HepG2 (cell line): ENCODE measurements around the gene C11orf68. TPM values are rescaled to one million over a fixed set of nuclear protein-coding genes. Genes with fewer than 3 reads are reported as not detected.

Experiments used
- CENPX ChIP-seq: sonication (generic); formaldehyde crosslinking; IDR thresholded peaks from 2 replicates; pipeline ENCODE4 v1.9.0; 2021; ENCODE audit warnings: mild to moderate bottlenecking, missing genetic modification reagents, moderate library complexity
- GFI1 ChIP-seq: sonication (generic); formaldehyde crosslinking; IDR thresholded peaks from 2 replicates; pipeline ENCODE4 v1.5.0; 2020; ENCODE audit warnings: missing genetic modification reagents, mild to moderate bottlenecking, borderline replicate concordance
- HDAC1 ChIP-seq: sonication (generic); formaldehyde crosslinking; IDR thresholded peaks from 2 replicates; pipeline ENCODE4 v1.5.1; 2020; ENCODE audit warnings: mild to moderate bottlenecking, missing genetic modification reagents
- HES4 ChIP-seq: sonication (generic); formaldehyde crosslinking; IDR thresholded peaks from 2 replicates; pipeline ENCODE4 v1.9.0; 2021; ENCODE audit warnings: mild to moderate bottlenecking, missing genetic modification reagents, borderline replicate concordance
- PCBP2 ChIP-seq: fragments of 200-400 bp; formaldehyde crosslinking; optimal IDR thresholded peaks from 2 replicates; pipeline ENCODE3; 2018; ENCODE audit warnings: low read length, low read depth; ENCODE audit not compliant: poor library complexity, severe bottlenecking
- RORA ChIP-seq: sonication (generic); formaldehyde crosslinking; IDR thresholded peaks from 2 replicates; pipeline ENCODE4 v1.5.0; 2020; ENCODE audit warnings: mild to moderate bottlenecking, missing genetic modification reagents, moderate library complexity
- SYNCRIP ChIP-seq: fragments of 200-400 bp; formaldehyde crosslinking; IDR thresholded peaks from 2 replicates; pipeline ENCODE4 v1.6.1; 2018; ENCODE audit warnings: mild to moderate bottlenecking, low read depth, low read length; ENCODE audit not compliant: insufficient read depth
- ZNF124 ChIP-seq: sonication (generic); formaldehyde crosslinking; IDR thresholded peaks from 2 replicates; pipeline ENCODE4 v1.4.0; 2020; ENCODE audit warnings: missing genetic modification reagents
- ZNF230 ChIP-seq: sonication (generic); formaldehyde crosslinking; IDR thresholded peaks from 2 replicates; pipeline ENCODE4 v1.4.0; 2020; ENCODE audit warnings: mild to moderate bottlenecking, missing genetic modification reagents
- ZNF446 ChIP-seq: sonication (generic); formaldehyde crosslinking; IDR thresholded peaks from 2 replicates; pipeline ENCODE4 v1.5.0; 2020; ENCODE audit warnings: mild to moderate bottlenecking, missing genetic modification reagents
- ZNF839 ChIP-seq: sonication (generic); formaldehyde crosslinking; IDR thresholded peaks from 2 replicates; pipeline ENCODE4 v1.4.0; 2020; ENCODE audit warnings: missing genetic modification reagents, mild to moderate bottlenecking, borderline replicate concordance
- ZNF878 ChIP-seq: sonication (generic); formaldehyde crosslinking; IDR thresholded peaks from 2 replicates; pipeline ENCODE4 v1.8.1; 2023; ENCODE audit warnings: mild to moderate bottlenecking, missing genetic modification reagents, moderate library complexity
- polyA plus RNA-seq, 8 experiments: library from polyadenylated mRNA; depleted of rRNA in 3 of 8; stranded (reverse) in 7 of 8; unstranded in 1 of 8; fragments of >200 nt; fragmentation: Illumina TruSeq in 4 of 8; extraction: Trizol in 4 of 8; gene quantifications; 2 replicates each; pipeline versions ENCODE4 v1.2.1 to v1.2.3, GENCODE V29; 2011 to 2016; ENCODE audit warnings: low read depth in 4 of 8, missing spikeins in 1 of 8, mixed read lengths in 1 of 8; ENCODE audit not compliant: insufficient read depth in 1 of 8
- total RNA-seq, 5 experiments: library from RNA; depleted of rRNA; stranded (reverse); fragments of >200 nt; fragmentation: Illumina TruSeq; extraction: Trizol; gene quantifications; 2 replicates each; pipeline ENCODE4 v1.2.3, GENCODE V29; 2016; ENCODE audit warnings: low read depth in 1 of 5
- TF ChIP-seq, protein P1 (sequence below): sonication (generic); formaldehyde crosslinking; IDR thresholded peaks from 2 replicates; pipeline ENCODE4 v1.4.0; 2020; ENCODE audit warnings: missing genetic modification reagents
- TF ChIP-seq, protein P2 (sequence below): sonication (generic); formaldehyde crosslinking; IDR thresholded peaks from 2 replicates; pipeline ENCODE4 v1.5.0; 2020; ENCODE audit warnings: mild to moderate bottlenecking, missing genetic modification reagents, borderline replicate concordance
- TF ChIP-seq, protein P3 (sequence below): sonication (generic); formaldehyde crosslinking; IDR thresholded peaks from 2 replicates; pipeline ENCODE4 v1.5.0; 2020; ENCODE audit warnings: mild to moderate bottlenecking, missing genetic modification reagents

Gene C11orf68
- total and polyA plus RNA-seq, 2 of the 13 experiments (the other 11 are each of a cell fraction or from before 2014, with no cell fraction given), result 8.4 to 28.3 TPM

- TF ChIP-seq, protein P1, sequence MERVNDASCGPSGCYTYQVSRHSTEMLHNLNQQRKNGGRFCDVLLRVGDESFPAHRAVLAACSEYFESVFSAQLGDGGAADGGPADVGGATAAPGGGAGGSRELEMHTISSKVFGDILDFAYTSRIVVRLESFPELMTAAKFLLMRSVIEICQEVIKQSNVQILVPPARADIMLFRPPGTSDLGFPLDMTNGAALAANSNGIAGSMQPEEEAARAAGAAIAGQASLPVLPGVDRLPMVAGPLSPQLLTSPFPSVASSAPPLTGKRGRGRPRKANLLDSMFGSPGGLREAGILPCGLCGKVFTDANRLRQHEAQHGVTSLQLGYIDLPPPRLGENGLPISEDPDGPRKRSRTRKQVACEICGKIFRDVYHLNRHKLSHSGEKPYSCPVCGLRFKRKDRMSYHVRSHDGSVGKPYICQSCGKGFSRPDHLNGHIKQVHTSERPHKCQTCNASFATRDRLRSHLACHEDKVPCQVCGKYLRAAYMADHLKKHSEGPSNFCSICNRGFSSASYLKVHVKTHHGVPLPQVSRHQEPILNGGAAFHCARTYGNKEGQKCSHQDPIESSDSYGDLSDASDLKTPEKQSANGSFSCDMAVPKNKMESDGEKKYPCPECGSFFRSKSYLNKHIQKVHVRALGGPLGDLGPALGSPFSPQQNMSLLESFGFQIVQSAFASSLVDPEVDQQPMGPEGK (CRISPR knock-in tag), result 0 out of 2 replicates have a peak, but pooled peaks have one; percentile 41
- TF ChIP-seq HDAC1 (CRISPR knock-in tag) (peak; percentile 97), ZNF124 (peak; percentile 70; the same call in 1 of the 2 replicates), ZNF446 (CRISPR knock-in tag) (no peak), SYNCRIP (no peak), ZNF230 (CRISPR knock-in tag) (no peak; the same call in 1 of the 2 replicates), CENPX (CRISPR knock-in tag) (no peak), ZNF878 (CRISPR knock-in tag) (peak; percentile 70; the same call in 1 of the 2 replicates), GFI1 (CRISPR knock-in tag) (no peak), RORA (CRISPR knock-in tag) (no peak), PCBP2 (no peak), HES4 (CRISPR knock-in tag) (no peak), ZNF839 (CRISPR knock-in tag) (peak; percentile 27; the same call in 1 of the 2 replicates)
- TF ChIP-seq, protein P2, sequence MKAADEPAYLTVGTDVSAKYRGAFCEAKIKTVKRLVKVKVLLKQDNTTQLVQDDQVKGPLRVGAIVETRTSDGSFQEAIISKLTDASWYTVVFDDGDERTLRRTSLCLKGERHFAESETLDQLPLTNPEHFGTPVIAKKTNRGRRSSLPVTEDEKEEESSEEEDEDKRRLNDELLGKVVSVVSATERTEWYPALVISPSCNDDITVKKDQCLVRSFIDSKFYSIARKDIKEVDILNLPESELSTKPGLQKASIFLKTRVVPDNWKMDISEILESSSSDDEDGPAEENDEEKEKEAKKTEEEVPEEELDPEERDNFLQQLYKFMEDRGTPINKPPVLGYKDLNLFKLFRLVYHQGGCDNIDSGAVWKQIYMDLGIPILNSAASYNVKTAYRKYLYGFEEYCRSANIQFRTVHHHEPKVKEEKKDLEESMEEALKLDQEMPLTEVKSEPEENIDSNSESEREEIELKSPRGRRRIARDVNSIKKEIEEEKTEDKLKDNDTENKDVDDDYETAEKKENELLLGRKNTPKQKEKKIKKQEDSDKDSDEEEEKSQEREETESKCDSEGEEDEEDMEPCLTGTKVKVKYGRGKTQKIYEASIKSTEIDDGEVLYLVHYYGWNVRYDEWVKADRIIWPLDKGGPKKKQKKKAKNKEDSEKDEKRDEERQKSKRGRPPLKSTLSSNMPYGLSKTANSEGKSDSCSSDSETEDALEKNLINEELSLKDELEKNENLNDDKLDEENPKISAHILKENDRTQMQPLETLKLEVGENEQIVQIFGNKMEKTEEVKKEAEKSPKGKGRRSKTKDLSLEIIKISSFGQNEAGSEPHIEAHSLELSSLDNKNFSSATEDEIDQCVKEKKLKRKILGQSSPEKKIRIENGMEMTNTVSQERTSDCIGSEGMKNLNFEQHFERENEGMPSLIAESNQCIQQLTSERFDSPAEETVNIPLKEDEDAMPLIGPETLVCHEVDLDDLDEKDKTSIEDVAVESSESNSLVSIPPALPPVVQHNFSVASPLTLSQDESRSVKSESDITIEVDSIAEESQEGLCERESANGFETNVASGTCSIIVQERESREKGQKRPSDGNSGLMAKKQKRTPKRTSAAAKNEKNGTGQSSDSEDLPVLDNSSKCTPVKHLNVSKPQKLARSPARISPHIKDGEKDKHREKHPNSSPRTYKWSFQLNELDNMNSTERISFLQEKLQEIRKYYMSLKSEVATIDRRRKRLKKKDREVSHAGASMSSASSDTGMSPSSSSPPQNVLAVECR (CRISPR knock-in tag), result peak; percentile 98
- TF ChIP-seq, protein P3, sequence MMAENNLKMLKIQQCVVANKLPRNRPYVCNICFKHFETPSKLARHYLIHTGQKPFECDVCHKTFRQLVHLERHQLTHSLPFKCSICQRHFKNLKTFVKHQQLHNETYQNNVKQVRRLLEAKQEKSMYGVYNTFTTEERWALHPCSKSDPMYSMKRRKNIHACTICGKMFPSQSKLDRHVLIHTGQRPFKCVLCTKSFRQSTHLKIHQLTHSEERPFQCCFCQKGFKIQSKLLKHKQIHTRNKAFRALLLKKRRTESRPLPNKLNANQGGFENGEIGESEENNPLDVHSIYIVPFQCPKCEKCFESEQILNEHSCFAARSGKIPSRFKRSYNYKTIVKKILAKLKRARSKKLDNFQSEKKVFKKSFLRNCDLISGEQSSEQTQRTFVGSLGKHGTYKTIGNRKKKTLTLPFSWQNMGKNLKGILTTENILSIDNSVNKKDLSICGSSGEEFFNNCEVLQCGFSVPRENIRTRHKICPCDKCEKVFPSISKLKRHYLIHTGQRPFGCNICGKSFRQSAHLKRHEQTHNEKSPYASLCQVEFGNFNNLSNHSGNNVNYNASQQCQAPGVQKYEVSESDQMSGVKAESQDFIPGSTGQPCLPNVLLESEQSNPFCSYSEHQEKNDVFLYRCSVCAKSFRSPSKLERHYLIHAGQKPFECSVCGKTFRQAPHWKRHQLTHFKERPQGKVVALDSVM (CRISPR knock-in tag), result no peak; the same call in none of the 2 replicates
These were observed 42.6 kb upstream of the C11orf68 start, which contains the start of gene SART1 (continued) for GRCh38 chr11:65961267-65962140.
